Measurements from ENCODE around the gene MEF2A. TPM values are rescaled to one million over a fixed set of nuclear protein-coding genes. Genes with fewer than 3 reads are reported as not detected.

The MEF2A gene
- total RNA-seq, 1 donor from 2014 or later: 11.1 TPM

GRCh38 chr15:99680276-99680675 lies 114.5 kb downstream of the MEF2A start:
- Histone ChIP-seq H3K4me3 (ENCODE audit: low read depth, low read length) (no peak overlapping the region), H3K36me3 (ENCODE audit: control insufficient read depth, insufficient read depth, low read length) (peaks cover 3% of the 10 kb centered on the region), H3K27me3 (ENCODE audit: control insufficient read depth, insufficient read depth, low read length) (no peaks in the 10 kb centered on the region)
- TF ChIP-seq CTCF (IDR thresholded peaks at IDR 0.05; ENCODE audit: insufficient read depth, low read length, severe bottlenecking): no peak
- DNase-seq (ENCODE audit: low read depth): no peak
- no peak for FAIRE-seq

GRCh38 chr15:99681990-99682389 lies 116.2 kb downstream of the MEF2A start:
- no peak for TF ChIP-seq CTCF (IDR thresholded peaks at IDR 0.05; ENCODE audit: insufficient read depth, low read length, severe bottlenecking)
- Histone ChIP-seq H3K4me3 (ENCODE audit: low read depth, low read length) (no peak overlapping the region), H3K36me3 (ENCODE audit: control insufficient read depth, insufficient read depth, low read length) (peaks cover 2% of the 10 kb centered on the region), H3K27me3 (ENCODE audit: control insufficient read depth, insufficient read depth, low read length) (no peaks in the 10 kb centered on the region)
- no peak for DNase-seq (ENCODE audit: low read depth)
- no peak for FAIRE-seq

- no peak overlapping the region for H3K4me3 ChIP-seq (ENCODE audit: low read depth, low read length)
- H3K36me3 ChIP-seq (ENCODE audit: control insufficient read depth, insufficient read depth, low read length): peaks cover 2% of the 10 kb centered on the region
- FAIRE-seq (no peak), DNase-seq (ENCODE audit: low read depth) (peak; percentile 90)
- no peaks in the 10 kb centered on the region for H3K27me3 ChIP-seq (ENCODE audit: control insufficient read depth, insufficient read depth, low read length)
- no peak for TF ChIP-seq CTCF (IDR thresholded peaks at IDR 0.05; ENCODE audit: insufficient read depth, low read length, severe bottlenecking)
These were observed 116.7 kb downstream of the MEF2A start for GRCh38 chr15:99682455-99682854.

GRCh38 chr15:99683000-99683670 lies 117.4 kb downstream of the MEF2A start:
- H3K27me3 ChIP-seq (ENCODE audit: control insufficient read depth, insufficient read depth, low read length): no peaks in the 10 kb centered on the region
- H3K36me3 ChIP-seq (ENCODE audit: control insufficient read depth, insufficient read depth, low read length): peaks cover 2% of the 10 kb centered on the region
- DNase-seq (ENCODE audit: low read depth): peak; percentile 25
- FAIRE-seq: no peak
- no peak for TF ChIP-seq CTCF (IDR thresholded peaks at IDR 0.05; ENCODE audit: insufficient read depth, low read length, severe bottlenecking)
- no peak overlapping the region for H3K4me3 ChIP-seq (ENCODE audit: low read depth, low read length)

- no peaks in the 10 kb centered on the region for H3K36me3 ChIP-seq (ENCODE audit: control insufficient read depth, insufficient read depth, low read length)
- no peak for DNase-seq (ENCODE audit: low read depth)
These were observed 120.5 kb downstream of the MEF2A start for GRCh38 chr15:99686290-99686689.

More at GRCh38 chr15:99686290-99686689, 120.5 kb downstream of the MEF2A start:
- no peak for FAIRE-seq
- no peak overlapping the region for H3K4me3 ChIP-seq (ENCODE audit: low read depth, low read length)
- no peak for TF ChIP-seq CTCF (IDR thresholded peaks at IDR 0.05; ENCODE audit: insufficient read depth, low read length, severe bottlenecking)
- H3K27me3 ChIP-seq (ENCODE audit: control insufficient read depth, insufficient read depth, low read length): no peaks in the 10 kb centered on the region
